Hepatocyte (in vitro differentiated cells): ENCODE results near the gene VAV2.

Source experiments
- CTCF ChIP-seq: fragments of 200-600 bp; sonication (generic); IDR thresholded peaks from 2 replicates; pipeline ENCODE4 v1.5.1; 2016; ENCODE audit warnings: antibody characterized with exemption, mild to moderate bottlenecking; ENCODE audit not compliant: poor library complexity
- EZH2 ChIP-seq: fragments of 200-600 bp; sonication (generic); IDR thresholded peaks from 2 replicates; pipeline ENCODE4 v1.6.1; 2016; ENCODE audit warnings: antibody characterized with exemption, mild to moderate bottlenecking, borderline replicate concordance
- EZH2phosphoT487 ChIP-seq: fragments of 200-600 bp; sonication (generic); IDR thresholded peaks from one replicate; pipeline ENCODE4 v1.6.1; 2018; ENCODE audit warnings: antibody characterized with exemption, mild to moderate bottlenecking, low read depth, moderate library complexity; ENCODE audit not compliant: unreplicated experiment, severe bottlenecking

- TF ChIP-seq CTCF (no peak), EZH2 (no peak), EZH2phosphoT487 (no peak)
Measured at GRCh38 chr9:133873461-133873891, 118.6 kb downstream of the VAV2 start.
